Peyer's patch (tissue), 4 donors: ENCODE measurements around the gene SCN11A. TPM values are rescaled to one million over a fixed set of nuclear protein-coding genes. Genes with fewer than 3 reads are reported as not detected.

Experiments
- DNase-seq, 3 donors: peaks; one replicate each; pipeline ENCODE4 v3.0.0-alpha.2; 2017 to 2019
- H3K27ac ChIP-seq, 4 donors: fragments of 200-600 bp; sonication (generic); one replicate each; pipeline ENCODE4 v1.5.1; 2016 to 2019
- H3K27me3 ChIP-seq, 2 donors: fragments of 200-600 bp; sonication (generic); one replicate each; pipeline ENCODE4 v1.5.1; 2019
- H3K36me3 ChIP-seq, 3 donors: fragments of 200-600 bp; sonication (generic); one replicate each; pipeline ENCODE4 v1.5.1; 2016 to 2019
- H3K4me1 ChIP-seq, 4 donors: fragments of 200-600 bp; sonication (generic); one replicate each; pipeline ENCODE4 v1.5.1; 2016 to 2019
- H3K4me3 ChIP-seq, 4 donors: fragments of 200-600 bp; sonication (generic); 1 replicate in 3 of 4; 2 replicates in 1 of 4; pipeline ENCODE4 v1.5.1; 2016 to 2019; ENCODE audit warnings: mild to moderate bottlenecking in 1 of 4
- H3K9me3 ChIP-seq, 4 donors: fragments of 200-600 bp; sonication (generic); one replicate each; pipeline ENCODE4 v1.5.1; 2016 to 2019; ENCODE audit warnings: mild to moderate bottlenecking in 1 of 4
- CTCF ChIP-seq, 6 experiments: fragments of 450-650 bp in 4 of 6; fragments of 200-600 bp in 2 of 6; sonication (generic) in 1 of 6; IDR thresholded peaks; one replicate each; pipeline ENCODE4 v1.5.1; 2017 to 2019; ENCODE audit warnings: antibody characterized with exemption in 6 of 6, mild to moderate bottlenecking in 3 of 6, moderate library complexity in 1 of 6
- POLR2A ChIP-seq, 2 donors: fragments of 450-650 bp; IDR thresholded peaks; one replicate each; pipeline ENCODE4 v1.5.1; 2017; ENCODE audit warnings: antibody characterized with exemption in 2 of 2, mild to moderate bottlenecking in 2 of 2, moderate library complexity in 2 of 2
- total RNA-seq, 4 donors: library from RNA; depleted of rRNA; stranded (reverse); fragments of >200 nt; gene quantifications; one replicate each; pipeline ENCODE4 v1.1.0, GENCODE V29; 2016

SCN11A gene
- total RNA-seq, 4 donors from 2014 or later, result 0.28 to 1.7 (median 0.67) TPM; not detected in 1

GRCh38 chr3:39052583-39052982, 839 bp upstream of the SCN11A start:
- Histone ChIP-seq H3K36me3 (no peaks in the 10 kb centered on the region), H3K27me3 (no peaks in the 10 kb centered on the region), H3K4me3 (peak overlapping the region; percentile 71 to 98 (median 96)), H3K4me1 (peaks cover 0 to 25% (median 9%) of the 10 kb centered on the region in 4 donors), H3K27ac (peak overlapping the region in 3 of 4 donors; percentile 90 to 94 (median 93)), H3K9me3 (no peaks in the 10 kb centered on the region)
- TF ChIP-seq CTCF (IDR thresholded peaks at IDR 0.05) (no peak), POLR2A (IDR thresholded peaks at IDR 0.05) (no peak)
- no peak for DNase-seq

- Histone ChIP-seq H3K27ac (peak overlapping the region in 2 of 4 donors; percentile 38 to 87), H3K4me3 (no peak overlapping the region), H3K27me3 (no peaks in the 10 kb centered on the region), H3K4me1 (peaks cover 0 to 25% (median 9%) of the 10 kb centered on the region in 4 donors), H3K36me3 (no peaks in the 10 kb centered on the region), H3K9me3 (no peaks in the 10 kb centered on the region)
- TF ChIP-seq POLR2A (IDR thresholded peaks at IDR 0.05) (no peak), CTCF (IDR thresholded peaks at IDR 0.05) (no peak)
- no peak for DNase-seq
Observed at GRCh38 chr3:39050029-39050428, 1.7 kb downstream of the SCN11A start.

- DNase-seq, result no peak
- H3K9me3 ChIP-seq, result peaks cover 0 to 2% (median 0%) of the 10 kb centered on the region in 4 donors
- no peaks in the 10 kb centered on the region for H3K36me3 ChIP-seq
- no peak overlapping the region for H3K27ac ChIP-seq
- no peaks in the 10 kb centered on the region for H3K4me1 ChIP-seq
- no peak overlapping the region for H3K4me3 ChIP-seq
- no peaks in the 10 kb centered on the region for H3K27me3 ChIP-seq
- TF ChIP-seq POLR2A (IDR thresholded peaks at IDR 0.05) (no peak), CTCF (IDR thresholded peaks at IDR 0.05) (no peak)
Observed at GRCh38 chr3:39038165-39038564, 13.6 kb downstream of the SCN11A start.

GRCh38 chr3:39029556-39029955, 22.2 kb downstream of the SCN11A start:
- no peak for TF ChIP-seq POLR2A (IDR thresholded peaks at IDR 0.05)
- TF ChIP-seq CTCF (IDR thresholded peaks at IDR 0.05), result no peak

GRCh38 chr3:39028546-39028945, 23.2 kb downstream of the SCN11A start:
- no peak overlapping the region for H3K27ac ChIP-seq
- no peak overlapping the region for H3K4me3 ChIP-seq
- no peak for DNase-seq
- H3K27me3 ChIP-seq, result no peaks in the 10 kb centered on the region
- no peaks in the 10 kb centered on the region for H3K4me1 ChIP-seq
- no peak for TF ChIP-seq POLR2A (IDR thresholded peaks at IDR 0.05)
- TF ChIP-seq CTCF (IDR thresholded peaks at IDR 0.05), result no peak
- no peaks in the 10 kb centered on the region for H3K9me3 ChIP-seq
- no peaks in the 10 kb centered on the region for H3K36me3 ChIP-seq

More at GRCh38 chr3:39029556-39029955, 22.2 kb downstream of the SCN11A start:
- Histone ChIP-seq H3K27ac (no peak overlapping the region), H3K9me3 (peaks cover 0 to 2% (median 0%) of the 10 kb centered on the region in 4 donors), H3K4me3 (no peak overlapping the region), H3K27me3 (no peaks in the 10 kb centered on the region), H3K4me1 (no peaks in the 10 kb centered on the region), H3K36me3 (no peaks in the 10 kb centered on the region)
- DNase-seq, result no peak
